Stimulated activated CD8-positive, alpha-beta memory T cell treated with anti-CD3 and anti-CD28 coated beads, Interleukin-4, amount 100 ng/mL, for 48 hours (primary cell): ENCODE measurements around the gene SAMD1.
A peak's percentile ranks its signal among the peaks of the same experiment; 100 is the strongest.

Experiments
- DNase-seq: peaks from one replicate; pipeline ENCODE4 v3.0.0-alpha.2; 2020

The SAMD1 gene

DNA sequence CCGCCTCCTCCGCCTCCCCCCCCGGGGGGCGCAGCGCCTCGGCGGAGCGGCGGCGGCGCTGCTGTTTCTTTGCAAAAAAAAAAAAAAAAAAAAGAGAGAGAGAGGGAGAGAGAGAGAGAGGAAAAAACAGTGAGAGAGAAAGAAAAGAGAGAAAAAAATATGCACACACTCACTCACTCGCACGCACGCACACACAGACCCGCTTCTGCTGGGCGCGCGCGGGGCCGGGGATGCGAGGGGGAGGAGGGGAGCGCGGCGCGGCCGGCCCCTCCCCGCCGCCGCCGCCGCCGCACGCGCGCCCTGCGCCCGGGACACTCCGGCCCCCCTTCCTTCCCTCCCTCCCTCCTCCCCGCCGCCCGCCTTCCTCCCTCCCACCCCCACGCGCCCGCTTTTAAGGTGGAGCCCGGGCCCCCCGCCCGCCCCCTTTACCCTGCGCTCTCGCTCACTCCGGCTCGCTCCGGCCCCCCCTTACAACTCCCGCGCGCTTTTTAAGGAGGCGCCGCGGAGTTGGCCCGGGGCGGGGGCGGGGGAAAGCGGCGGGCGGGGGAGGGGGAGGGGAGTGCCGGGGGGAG lies at the start of gene SAMD1:
Gene SAMD1, minus strand, starts transcription at position 243 of the 572 bp plus-strand sequence.
- DNase-seq: peak; percentile 84

- DNase-seq: no peak
These were observed 49.4 kb upstream of the SAMD1 start for GRCh38 chr19:14139944-14140343.

- DNase-seq: no peak
These were observed 48.2 kb upstream of the SAMD1 start for GRCh38 chr19:14138576-14139265.

DNA sequence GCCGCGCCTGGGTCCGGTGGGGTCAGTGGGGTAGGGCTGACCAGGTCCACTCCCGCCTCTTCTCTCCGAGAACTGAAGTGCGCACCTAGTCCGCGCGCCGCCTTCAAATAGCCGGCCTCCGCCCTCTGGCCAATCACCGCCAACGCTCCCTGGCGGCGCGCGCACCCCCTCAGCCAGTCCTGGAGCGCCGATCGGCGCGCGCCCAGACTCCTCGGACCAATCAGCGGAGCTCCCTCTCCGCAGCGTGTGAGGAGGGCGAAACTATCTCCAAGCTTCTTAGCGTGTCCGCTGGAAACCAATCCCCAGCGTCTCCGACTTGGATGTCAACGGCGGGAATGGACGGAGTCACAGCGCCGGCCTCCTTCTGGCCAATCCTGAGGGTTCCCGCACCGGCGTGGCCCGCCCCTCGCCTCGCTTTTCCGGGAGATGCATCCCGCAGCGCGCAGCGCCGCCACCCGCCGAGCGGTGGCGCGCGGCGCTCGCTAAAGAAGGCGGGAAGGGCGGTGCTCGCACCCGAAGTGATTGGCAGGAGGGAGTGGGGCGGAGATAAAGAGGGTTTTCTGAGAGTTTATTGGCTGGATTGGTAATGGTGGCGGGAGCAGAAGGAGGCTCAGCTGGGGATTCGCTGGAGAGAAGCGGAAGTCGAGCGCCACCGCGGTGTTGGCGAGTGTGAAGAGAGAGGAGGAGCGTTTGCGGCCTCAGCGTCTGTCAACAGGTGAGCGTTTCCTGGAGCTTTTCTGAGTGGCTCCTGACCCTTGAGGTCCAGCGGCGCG lies 46.1 kb upstream of the SAMD1 start, which contains the start of gene ASF1B:
Gene ASF1B, minus strand, starts transcription at position 81 of the 773 bp plus-strand sequence. CDS start 133 bp downstream, outside the sequence.
- peak; percentile 97 for DNase-seq

DNA sequence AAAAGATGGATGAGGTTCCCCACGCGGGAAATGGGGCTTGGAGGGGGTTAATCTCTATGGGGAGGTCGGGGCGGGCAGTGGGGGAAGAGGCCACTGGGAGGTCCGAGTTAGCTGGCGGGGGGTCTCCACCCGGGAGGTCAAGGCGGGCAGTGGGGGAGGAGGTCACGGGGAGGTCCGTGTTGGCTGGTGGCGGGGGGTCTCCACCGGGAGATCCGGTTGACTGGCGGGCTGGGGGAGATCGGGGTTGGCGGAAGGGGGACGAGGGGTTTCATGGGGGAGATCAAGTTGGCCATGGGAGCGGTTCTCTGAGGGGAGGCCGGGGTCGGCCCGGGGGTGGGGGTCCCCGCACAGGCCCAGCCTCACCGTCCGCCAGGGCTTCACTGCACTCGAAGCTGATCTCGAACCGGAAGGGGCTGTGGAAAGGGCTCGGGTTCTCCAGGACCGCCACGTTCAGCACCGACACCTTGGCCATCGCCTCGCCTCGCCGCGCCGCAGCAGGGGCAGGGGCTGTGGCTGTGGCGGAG lies 45.5 kb upstream of the SAMD1 start:
- DNase-seq: no peak

DNA sequence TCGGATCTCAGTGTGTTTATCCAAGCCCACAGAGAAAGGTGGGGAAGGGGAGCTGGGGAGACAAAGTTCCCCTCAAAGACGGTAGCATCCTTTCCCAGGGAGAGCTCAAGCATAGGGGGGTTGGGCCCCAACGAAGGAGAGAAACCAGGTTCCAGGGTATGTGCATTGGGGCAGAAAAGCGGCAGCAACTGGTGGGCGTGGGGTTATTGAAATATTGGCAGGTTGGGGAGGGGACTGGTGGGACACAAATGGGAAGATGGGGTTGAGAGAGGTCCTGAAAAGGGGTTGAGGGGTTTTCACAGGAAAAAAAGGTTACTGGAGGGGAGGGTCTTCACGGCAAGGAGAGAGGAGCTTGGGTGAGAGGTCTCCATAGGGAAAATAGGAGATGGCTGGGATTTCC lies 44.8 kb upstream of the SAMD1 start:
- DNase-seq: no peak

DNA sequence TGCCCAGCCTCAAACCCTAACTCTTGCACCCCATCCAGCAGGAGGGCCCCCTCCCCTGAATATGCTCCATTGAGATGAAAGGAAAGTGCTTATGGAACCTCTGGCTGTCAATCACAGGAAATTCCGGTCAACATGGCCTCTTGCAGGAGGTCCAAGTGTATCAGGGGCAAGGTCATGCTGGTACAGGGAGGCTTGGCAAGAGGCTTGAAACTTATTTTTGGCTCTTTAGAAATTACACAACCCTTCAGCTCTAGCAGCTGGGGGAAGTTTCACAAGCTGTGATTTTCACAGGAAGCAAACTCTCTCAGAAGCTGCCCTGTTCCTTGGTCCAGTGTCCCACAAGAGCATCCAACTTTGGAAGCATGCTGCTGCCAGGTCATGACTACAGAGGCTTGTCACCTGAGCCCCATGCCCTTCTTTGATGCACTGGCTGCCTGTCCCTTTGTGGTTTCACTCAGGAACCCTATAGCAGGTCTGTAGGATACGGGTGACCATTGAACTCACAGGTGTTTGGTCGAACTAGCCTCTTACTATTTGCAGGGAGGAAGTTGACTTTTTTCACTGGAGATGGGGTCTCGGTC lies 37.5 kb upstream of the SAMD1 start:
- DNase-seq: no peak

GRCh38 chr19:14127176-14127575 lies 36.6 kb upstream of the SAMD1 start:
- DNase-seq: no peak

- no peak for DNase-seq
These were observed 32.4 kb upstream of the SAMD1 start for GRCh38 chr19:14122924-14123323.

DNA sequence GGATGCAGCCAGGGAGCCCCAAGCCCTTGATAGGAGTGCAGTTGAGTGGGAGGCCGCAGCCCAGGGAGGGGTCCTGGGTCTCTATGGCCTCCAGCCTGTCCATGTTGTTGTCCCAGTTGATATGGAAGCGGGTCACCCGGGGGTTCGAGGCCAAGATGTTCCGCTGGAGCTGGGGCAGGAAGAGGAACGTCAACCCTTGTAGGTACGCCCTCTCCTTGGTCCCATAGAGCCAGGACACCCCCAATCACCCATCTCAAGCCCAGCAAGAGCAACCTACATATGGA lies 29.9 kb upstream of the SAMD1 start:
- no peak for DNase-seq

GRCh38 chr19:14119644-14120496 lies 29.3 kb upstream of the SAMD1 start:
- DNase-seq: no peak

GRCh38 chr19:14119146-14119545 lies 28.6 kb upstream of the SAMD1 start:
- no peak for DNase-seq

- DNase-seq: peak; percentile 52
These were observed 27.9 kb upstream of the SAMD1 start for GRCh38 chr19:14118165-14119051.

GRCh38 chr19:14117668-14118164 lies 27.2 kb upstream of the SAMD1 start, which contains the start of gene PRKACA:
PRKACA (minus strand) TSS chr19:14117762; CDS start chr19:14117547, 215 bp downstream.
- peak; percentile 98 for DNase-seq

GRCh38 chr19:14116918-14117578 lies 26.5 kb upstream of the SAMD1 start:
- peak; percentile 36 for DNase-seq

DNA sequence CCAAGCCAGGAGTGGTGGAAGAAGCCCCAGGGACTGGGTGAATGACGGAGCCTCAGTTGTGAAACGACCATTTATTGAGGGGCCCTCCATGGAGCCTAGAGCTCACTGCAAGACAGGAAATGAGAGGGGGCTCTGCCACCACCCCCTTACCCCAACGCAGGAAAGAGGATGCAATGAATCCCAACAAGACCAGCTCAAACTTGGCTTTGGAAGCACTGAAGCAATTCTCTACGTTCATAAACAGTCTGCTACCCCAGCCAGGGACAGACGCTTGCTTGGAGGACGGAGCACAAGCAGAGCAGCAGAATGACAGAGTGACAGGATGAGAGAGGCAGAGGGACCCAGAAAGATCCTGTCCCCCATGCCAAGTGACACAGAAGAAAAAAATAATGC lies 26.0 kb upstream of the SAMD1 start:
- DNase-seq: no peak

- no peak for DNase-seq
These were observed 25.2 kb upstream of the SAMD1 start for GRCh38 chr19:14115756-14116155.

DNA sequence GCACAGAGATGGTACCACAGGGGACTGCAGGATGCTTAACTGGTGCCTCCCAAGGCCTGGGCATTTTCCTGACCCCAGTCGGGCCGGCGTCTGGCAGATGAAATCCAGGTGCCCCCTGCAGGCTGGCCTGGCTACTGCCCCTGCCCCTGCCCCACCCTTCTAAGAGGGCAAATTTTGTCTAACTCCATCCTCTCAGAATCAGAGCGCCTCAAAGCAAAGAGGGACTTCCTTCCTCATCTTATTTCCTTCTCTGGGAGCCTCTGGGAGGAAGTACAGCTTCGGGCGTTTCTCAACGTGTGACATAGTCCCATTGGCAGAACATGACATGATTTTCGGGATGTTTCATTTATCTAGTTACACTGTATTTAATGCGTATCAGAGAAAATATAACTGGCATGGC lies 24.3 kb upstream of the SAMD1 start:
- DNase-seq: peak; percentile 76

- DNase-seq: no peak
These were observed 23.9 kb upstream of the SAMD1 start for GRCh38 chr19:14114439-14114838.

DNA sequence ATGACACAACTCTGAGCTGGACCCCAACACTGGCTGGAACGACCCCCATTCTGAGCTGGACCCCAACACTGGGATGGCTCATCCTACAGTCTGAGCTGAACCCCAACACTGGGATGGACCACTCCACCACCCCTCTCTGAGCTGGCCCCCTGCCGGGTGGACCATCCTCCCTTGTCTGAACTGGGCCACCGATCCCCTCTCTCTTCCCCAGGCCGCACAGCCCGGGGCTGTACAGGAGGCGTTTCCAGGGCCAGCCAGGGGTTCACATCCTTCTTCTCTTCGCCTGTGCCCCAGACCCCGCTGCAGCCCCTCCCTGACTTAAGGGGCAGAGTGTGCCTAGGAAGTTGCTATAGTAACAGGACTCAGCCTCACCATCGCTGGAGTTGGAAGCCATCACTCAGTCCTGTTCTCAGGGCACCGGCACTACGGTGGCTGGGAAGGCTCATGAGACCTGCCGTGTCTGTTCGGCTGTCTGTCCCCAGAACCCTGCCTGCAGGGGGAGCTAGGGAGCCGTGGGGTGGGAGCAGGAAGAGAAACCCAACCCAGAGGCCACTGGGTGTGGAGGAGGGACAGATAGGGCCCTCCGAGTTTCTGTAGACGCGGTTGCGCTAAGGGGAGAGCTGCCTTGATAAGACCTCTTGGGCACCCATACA lies 23.3 kb upstream of the SAMD1 start:
- peak; percentile 84 for DNase-seq
